C4-2B (cell line): Measurements from ENCODE around the gene BICRA.
"Not testable (repeated sequence)": the region's sequence is repeated elsewhere in the genome, so short reads cannot be mapped to it uniquely, and the experiment has no call there.

Source experiments
- H3K27ac ChIP-seq: fragments of 450-650 bp; 2 replicates; pipeline ENCODE4 v1.5.1; 2017
- CTCF ChIP-seq: fragments of 450-650 bp; conservative IDR thresholded peaks from 2 replicates; pipeline ENCODE4 v1.5.1; 2017; ENCODE audit warnings: mild to moderate bottlenecking
- ZFX ChIP-seq: fragments of 450-650 bp; IDR thresholded peaks from 2 replicates; pipeline ENCODE4 v1.6.1; 2017

BICRA gene

GRCh38 chr19:47661161-47661560, 52.2 kb downstream of the BICRA start:
- no peak for TF ChIP-seq ZFX
- TF ChIP-seq CTCF, result no peak
- peak overlapping the region; percentile 82; the same call in 1 of the 2 replicates for H3K27ac ChIP-seq

- peak overlapping the region; percentile 82 for H3K27ac ChIP-seq
- TF ChIP-seq CTCF (no peak), ZFX (no peak)
These were observed 52.7 kb downstream of the BICRA start for GRCh38 chr19:47661611-47662010.

GRCh38 chr19:47663435-47663910, 54.5 kb downstream of the BICRA start:
- H3K27ac ChIP-seq, result peak overlapping the region; percentile 82
- TF ChIP-seq CTCF, result no peak
- no peak for TF ChIP-seq ZFX

- no peak for TF ChIP-seq CTCF
- TF ChIP-seq ZFX, result no peak
- peak overlapping the region; percentile 82 for H3K27ac ChIP-seq
These were observed 55.2 kb downstream of the BICRA start for GRCh38 chr19:47663911-47664771.

- not testable (repeated sequence) for H3K27ac ChIP-seq
These were observed 59.6 kb downstream of the BICRA start for GRCh38 chr19:47668556-47668955.

GRCh38 chr19:47670736-47671135, 61.8 kb downstream of the BICRA start:
- H3K27ac ChIP-seq, result no peak overlapping the region
- TF ChIP-seq ZFX (no peak), CTCF (no peak)

GRCh38 chr19:47671499-47671898, 62.6 kb downstream of the BICRA start:
- no peak for TF ChIP-seq ZFX
- no peak for TF ChIP-seq CTCF

GRCh38 chr19:47673426-47673825, 64.5 kb downstream of the BICRA start:
- no peak for TF ChIP-seq ZFX
- TF ChIP-seq CTCF, result no peak
- H3K27ac ChIP-seq, result no peak overlapping the region

More at GRCh38 chr19:47671499-47671898, 62.6 kb downstream of the BICRA start:
- H3K27ac ChIP-seq, result no peak overlapping the region
